SK-N-SH treated with all-trans-retinoic acid at 6 μM for 48 hours (cell line): Measurements from ENCODE around the gene GPR68.

Experiments used
- ATAC-seq: fragments of 200-7000 bp; cut with Tn5 transposase; 3 replicates; pipeline ENCODE4 v1.9.1; 2020; ENCODE audit warnings: mild to moderate bottlenecking, moderate library complexity
- BACH2 ChIP-seq: fragments of 250-450 bp; sonication (Bioruptor Pico); IDR thresholded peaks from 2 replicates; pipeline ENCODE4 v1.9.0; 2021; ENCODE audit warnings: mild to moderate bottlenecking, borderline replicate concordance
- CREB5 ChIP-seq: fragments of 250-450 bp; sonication (Bioruptor Pico); IDR thresholded peaks from 2 replicates; pipeline ENCODE4 v1.5.1; 2020; ENCODE audit warnings: low read depth, mild to moderate bottlenecking, moderate library complexity
- CSDC2 ChIP-seq: fragments of 250-450 bp; sonication (Bioruptor Pico); IDR thresholded peaks from 2 replicates; pipeline ENCODE4 v1.5.0; 2020; ENCODE audit warnings: mild to moderate bottlenecking, moderate library complexity
- CSRNP3 ChIP-seq: fragments of 250-450 bp; sonication (Bioruptor Pico); IDR thresholded peaks from 2 replicates; pipeline ENCODE4 v1.5.1; 2021; ENCODE audit warnings: mild to moderate bottlenecking, moderate library complexity
- ESRRG ChIP-seq: fragments of 250-450 bp; sonication (Bioruptor Pico); IDR thresholded peaks from 2 replicates; pipeline ENCODE4 v1.6.1; 2021; ENCODE audit warnings: mild to moderate bottlenecking
- GLIS3 ChIP-seq: fragments of 250-450 bp; sonication (Bioruptor Pico); IDR thresholded peaks from 2 replicates; pipeline ENCODE4 v1.5.0; 2020; ENCODE audit warnings: mild to moderate bottlenecking, moderate library complexity
- ISL1 ChIP-seq: fragments of 250-450 bp; sonication (Bioruptor Pico); IDR thresholded peaks from 2 replicates; pipeline ENCODE4 v2.1.2; 2022; ENCODE audit warnings: mild to moderate bottlenecking, moderate library complexity
- OSR1 ChIP-seq: fragments of 250-450 bp; sonication (Bioruptor Pico); IDR thresholded peaks from 2 replicates; pipeline ENCODE4 v1.8.0; 2022; ENCODE audit warnings: moderate library complexity, mild to moderate bottlenecking, inconsistent platforms
- PATZ1 ChIP-seq: fragments of 250-450 bp; sonication (Bioruptor Pico); IDR thresholded peaks from 2 replicates; pipeline ENCODE4 v1.8.0; 2020; ENCODE audit warnings: mild to moderate bottlenecking, moderate library complexity, borderline replicate concordance
- PPARA ChIP-seq: fragments of 250-450 bp; sonication (Bioruptor Pico); IDR thresholded peaks from 2 replicates; pipeline ENCODE4 v1.5.0; 2020; ENCODE audit warnings: mild to moderate bottlenecking, borderline replicate concordance
- RARB ChIP-seq: fragments of 250-450 bp; sonication (Bioruptor Pico); IDR thresholded peaks from 2 replicates; pipeline ENCODE4 v1.8.0; 2021; ENCODE audit warnings: mild to moderate bottlenecking, moderate library complexity
- SNAI2 ChIP-seq: fragments of 250-450 bp; sonication (Bioruptor Pico); IDR thresholded peaks from 2 replicates; pipeline ENCODE4 v1.5.0; 2020; ENCODE audit warnings: mild to moderate bottlenecking, moderate library complexity
- TCF4 ChIP-seq: fragments of 250-450 bp; sonication (Bioruptor Pico); IDR thresholded peaks from 2 replicates; pipeline ENCODE4 v1.8.0; 2021; ENCODE audit warnings: mild to moderate bottlenecking, moderate library complexity, borderline replicate concordance
- TOX ChIP-seq: fragments of 250-450 bp; sonication (Bioruptor Pico); IDR thresholded peaks from 2 replicates; pipeline ENCODE4 v1.8.0; 2021; ENCODE audit warnings: mild to moderate bottlenecking, moderate library complexity, borderline replicate concordance
- TSHZ2 ChIP-seq: fragments of 250-450 bp; sonication (Bioruptor Pico); IDR thresholded peaks from 2 replicates; pipeline ENCODE4 v1.5.0; 2020; ENCODE audit warnings: mild to moderate bottlenecking, moderate library complexity
- ZC3H10 ChIP-seq: fragments of 250-450 bp; sonication (Bioruptor Pico); IDR thresholded peaks from 2 replicates; pipeline ENCODE4 v1.5.1; 2021; ENCODE audit warnings: mild to moderate bottlenecking, moderate library complexity
- ZFP3 ChIP-seq: fragments of 250-450 bp; sonication (Bioruptor Pico); IDR thresholded peaks from 2 replicates; pipeline ENCODE4 v1.5.0; 2020; ENCODE audit warnings: mild to moderate bottlenecking, moderate library complexity
- ZFP30 ChIP-seq: fragments of 450-650 bp; formaldehyde crosslinking; IDR thresholded peaks from 2 replicates; pipeline ENCODE4 v1.5.0; 2022; ENCODE audit warnings: mild to moderate bottlenecking, moderate library complexity
- ZNF70 ChIP-seq: fragments of 450-650 bp; formaldehyde crosslinking; IDR thresholded peaks from 2 replicates; pipeline ENCODE4 v1.5.0; 2020; ENCODE audit warnings: mild to moderate bottlenecking, moderate library complexity
- ZNF8 ChIP-seq: fragments of 450-650 bp; formaldehyde crosslinking; IDR thresholded peaks from 2 replicates; pipeline ENCODE4 v1.5.0; 2020; ENCODE audit warnings: mild to moderate bottlenecking, moderate library complexity

GPR68 gene

GRCh38 chr14:91190853-91191252 lies 53.7 kb downstream of the GPR68 start:
- TF ChIP-seq ZNF8 (CRISPR knock-in tag) = no peak
- TF ChIP-seq CSDC2 (CRISPR knock-in tag) = no peak
- TF ChIP-seq TCF4 (CRISPR knock-in tag) = no peak
- TF ChIP-seq ZC3H10 (CRISPR knock-in tag) = no peak
- no peak for TF ChIP-seq ZFP3
- TF ChIP-seq TSHZ2 = no peak
- TF ChIP-seq TOX (CRISPR knock-in tag) = no peak
- no peak for TF ChIP-seq PATZ1 (CRISPR knock-in tag)
- no peak for TF ChIP-seq ISL1 (CRISPR knock-in tag)
- TF ChIP-seq BACH2 (CRISPR knock-in tag) = no peak
- TF ChIP-seq ZFP30 (CRISPR knock-in tag) = no peak
- TF ChIP-seq GLIS3 = no peak
- no peak for TF ChIP-seq CSRNP3 (CRISPR knock-in tag)
- TF ChIP-seq ESRRG (CRISPR knock-in tag) = no peak
- TF ChIP-seq RARB (CRISPR knock-in tag) = no peak
- no peak for TF ChIP-seq SNAI2
- no peak for TF ChIP-seq CREB5
- TF ChIP-seq OSR1 = no peak
- no peak for TF ChIP-seq ZNF70 (CRISPR knock-in tag)
- ATAC-seq = no peak

GRCh38 chr14:91187271-91187670 lies 57.2 kb downstream of the GPR68 start:
- no peak for TF ChIP-seq ZFP30 (CRISPR knock-in tag)
- no peak for TF ChIP-seq CREB5
- no peak for TF ChIP-seq RARB (CRISPR knock-in tag)
- TF ChIP-seq PPARA (CRISPR knock-in tag) = no peak
- no peak for TF ChIP-seq SNAI2
- no peak for TF ChIP-seq TSHZ2
- TF ChIP-seq TCF4 (CRISPR knock-in tag) = no peak
- TF ChIP-seq, all 23 proteins: peak for 0

More at GRCh38 chr14:91187271-91187670, 57.2 kb downstream of the GPR68 start:
- no peak for ATAC-seq
